H7 (cell line): ENCODE measurements around the gene KLRG1. TPM values are rescaled to one million over a fixed set of nuclear protein-coding genes. Genes with fewer than 3 reads are reported as not detected.

ENCODE experiments used
- DNase-seq: peaks from one replicate; pipeline ENCODE4 v3.0.0; 2012
- H3K27me3 ChIP-seq: 2 replicates; pipeline ENCODE4 v1.6.0; 2011; ENCODE audit warnings: mild to moderate bottlenecking, low read length; ENCODE audit not compliant: control insufficient read depth, insufficient read depth
- H3K36me3 ChIP-seq: replicated peaks from 2 replicates; pipeline ENCODE4 v1.5.1; 2011; ENCODE audit warnings: low read length; ENCODE audit not compliant: control insufficient read depth, insufficient read depth
- H3K4me3 ChIP-seq: 2 replicates; pipeline ENCODE4 v1.5.1; 2011; ENCODE audit warnings: low read depth, mild to moderate bottlenecking, control low read depth, low read length, moderate library complexity; ENCODE audit not compliant: insufficient read depth
- total RNA-seq: library from RNA; depleted of rRNA; stranded (reverse); fragments of >200 nt; shearing (Covaris generic); gene quantifications from 2 replicates; pipeline ENCODE4 v1.2.3, GENCODE V29; 2014; rRNA removed

KLRG1 gene
- total RNA-seq: 3.2 and 3.8 TPM in 2 replicates

DNA sequence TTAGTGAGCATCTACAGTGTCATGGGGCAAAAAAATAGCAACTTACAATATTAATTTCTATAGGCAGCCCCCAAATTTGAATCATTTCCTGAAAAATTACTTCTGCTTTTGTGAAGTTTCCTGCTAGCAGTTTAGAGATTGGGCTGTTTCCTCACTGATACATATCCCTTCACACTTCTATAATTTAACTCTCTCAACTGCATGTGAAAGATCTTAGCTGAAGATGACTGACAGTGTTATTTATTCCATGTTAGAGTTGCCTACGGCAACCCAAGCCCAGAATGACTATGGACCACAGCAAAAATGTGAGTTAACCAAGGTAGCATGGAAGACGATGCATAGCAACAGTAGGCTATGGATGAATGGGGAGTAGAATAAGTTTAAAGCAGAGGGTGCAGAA is at the start of gene KLRG1:
KLRG1 (plus strand) TSS at position 134 of the 400 bp plus-strand sequence; CDS start at position 224, 90 bp downstream.
- no peak for DNase-seq
- no peak within 1 kb of the TSS for H3K4me3 ChIP-seq
- no peaks in the 10 kb centered on the region for H3K27me3 ChIP-seq
- no peaks in the 10 kb centered on the region for H3K36me3 ChIP-seq

DNA sequence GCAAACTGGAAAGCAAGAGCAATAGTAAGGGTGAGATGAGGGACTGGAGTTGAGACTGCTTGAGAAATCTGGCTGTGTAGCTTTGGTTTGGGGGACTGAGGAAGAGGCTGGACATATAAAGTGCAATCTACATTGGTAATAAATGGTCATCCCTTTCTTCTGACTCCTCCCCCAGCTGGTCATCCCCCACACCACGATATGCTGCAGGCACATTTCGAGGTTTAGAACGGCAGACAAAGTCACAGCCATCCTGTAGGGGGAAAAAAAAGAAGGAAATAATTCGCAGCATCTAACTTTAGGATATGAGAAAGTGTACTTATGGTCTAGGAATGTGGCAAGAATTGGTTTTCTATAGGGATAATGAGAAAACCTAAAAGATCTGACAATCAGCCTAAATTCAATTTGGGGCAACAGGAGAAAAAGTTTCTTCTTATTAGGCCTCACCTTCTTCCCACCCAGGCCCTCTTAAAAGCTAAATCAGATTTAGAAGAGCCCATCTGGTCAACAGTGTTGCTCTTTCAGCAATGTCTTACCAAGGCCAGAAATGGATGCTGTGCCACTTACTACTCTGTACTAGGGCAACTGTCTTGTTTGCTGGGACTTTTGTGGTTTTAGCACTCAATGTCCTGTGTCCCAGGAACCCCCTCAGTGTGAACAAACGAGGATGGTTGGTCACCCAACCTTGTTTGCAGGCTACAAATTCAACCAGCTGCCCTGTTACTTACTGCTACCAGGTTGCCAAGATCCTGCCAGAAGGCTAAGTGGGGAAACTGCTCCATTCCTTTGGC is 47.5 kb upstream of the KLRG1 start:
- Histone ChIP-seq H3K27me3 (no peaks in the 10 kb centered on the region), H3K4me3 (no peak overlapping the region), H3K36me3 (peaks cover 37% of the 10 kb centered on the region)
- no peak for DNase-seq

DNA sequence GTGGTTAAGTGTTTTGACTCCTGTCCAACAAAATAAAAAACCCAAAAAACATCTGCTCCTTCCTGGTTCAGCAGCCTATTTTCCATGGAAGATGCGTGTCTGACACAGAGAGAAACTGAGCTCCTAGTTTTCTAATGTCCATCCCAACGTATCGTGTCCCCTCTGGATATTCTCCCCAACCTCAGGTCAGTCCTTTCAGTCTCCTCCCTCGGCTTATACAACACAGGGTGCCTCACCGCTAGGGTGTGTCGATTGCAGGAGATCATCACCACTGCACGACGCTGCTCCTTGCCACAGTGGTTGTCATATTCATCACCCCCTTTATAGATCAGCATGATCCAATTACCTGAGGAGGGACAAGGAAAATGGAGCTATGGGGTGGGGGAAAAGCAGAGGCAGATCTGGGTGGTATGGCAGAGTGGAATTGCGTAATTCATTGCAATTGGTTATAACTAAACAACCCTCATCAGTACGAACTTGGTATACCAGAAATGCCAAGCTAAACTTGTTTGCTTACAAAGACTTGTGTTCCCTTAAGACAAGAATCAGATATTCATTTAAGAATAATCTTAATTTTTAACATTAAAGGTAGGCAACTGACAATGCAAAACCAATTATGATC is 45.7 kb upstream of the KLRG1 start:
- peaks cover 28% of the 10 kb centered on the region for H3K36me3 ChIP-seq
- DNase-seq: no peak
- no peaks in the 10 kb centered on the region for H3K27me3 ChIP-seq

DNA sequence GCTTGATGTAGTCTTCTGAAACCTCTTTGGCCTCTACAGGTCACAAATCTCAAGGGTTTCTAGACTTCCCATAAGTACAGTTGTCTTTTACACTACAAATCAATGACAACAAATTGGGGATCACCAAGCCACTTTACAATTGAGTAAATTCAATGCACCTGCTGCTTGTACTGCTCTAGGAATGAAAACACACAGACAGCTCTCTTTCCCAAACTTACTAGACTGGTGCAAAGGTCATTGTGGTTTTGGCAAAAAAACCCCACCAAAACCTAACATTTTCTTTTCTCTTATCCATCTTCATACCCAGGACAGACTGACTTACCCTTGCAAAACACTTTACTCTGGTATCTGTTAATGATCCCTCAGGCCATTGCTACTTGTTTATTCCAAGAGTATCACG is 42.6 kb upstream of the KLRG1 start:
- DNase-seq: no peak
- Histone ChIP-seq H3K27me3 (no peaks in the 10 kb centered on the region), H3K4me3 (no peak overlapping the region), H3K36me3 (peaks cover 19% of the 10 kb centered on the region)

More for the DNA sequence above, 45.7 kb upstream of the KLRG1 start:
- no peak overlapping the region for H3K4me3 ChIP-seq

DNA sequence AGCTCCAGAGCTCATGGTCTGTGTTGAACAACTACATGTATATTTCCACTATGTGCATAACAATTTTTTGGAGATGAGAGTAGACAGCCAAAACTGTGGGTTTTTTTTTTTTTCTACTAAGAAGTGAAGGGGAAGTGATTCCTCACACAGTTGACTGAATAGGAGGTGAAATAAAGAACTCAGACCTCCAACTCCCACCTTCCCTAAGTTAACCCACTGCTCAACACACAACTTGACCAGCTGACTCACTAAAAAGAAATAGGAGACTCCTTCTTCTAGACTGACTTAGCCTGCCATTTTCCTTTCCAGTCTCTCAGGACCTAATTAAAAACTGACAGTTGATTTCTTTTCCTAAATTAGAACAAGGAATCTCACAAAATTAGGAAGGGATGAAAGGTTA is 41.6 kb upstream of the KLRG1 start:
- Histone ChIP-seq H3K27me3 (no peaks in the 10 kb centered on the region), H3K36me3 (peaks cover 11% of the 10 kb centered on the region), H3K4me3 (no peak overlapping the region)
- no peak for DNase-seq

DNA sequence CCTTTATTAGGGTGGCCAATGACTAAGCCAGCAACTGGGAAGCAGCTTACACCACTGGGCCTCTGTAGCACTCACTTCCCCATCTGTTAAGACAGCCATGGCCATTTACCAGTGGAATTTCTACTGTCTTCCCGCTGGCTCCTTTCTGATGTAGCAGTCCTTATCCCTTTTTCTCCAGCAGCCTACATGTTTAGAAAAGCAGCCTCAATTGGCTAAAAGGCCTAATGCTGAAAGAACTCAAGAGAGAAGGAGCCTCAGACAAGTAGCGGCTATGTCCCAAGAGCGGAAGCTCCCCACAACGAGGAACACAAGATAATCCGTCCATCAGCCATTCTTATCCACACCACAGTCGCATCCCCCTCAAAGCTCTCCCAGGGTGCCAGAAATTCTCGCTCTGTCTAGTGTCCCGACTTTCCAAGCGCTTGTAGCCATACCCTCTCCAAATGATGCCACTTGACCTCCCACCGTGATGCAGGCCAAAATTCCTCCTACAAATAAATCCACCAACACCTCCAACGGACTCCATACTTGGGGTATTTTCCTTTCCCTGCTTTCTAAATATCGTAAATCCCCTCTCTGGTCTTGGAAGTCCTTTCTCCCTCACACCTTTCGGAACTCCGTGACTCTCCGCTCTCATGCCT is 40.5 kb upstream of the KLRG1 start:
- peaks cover 6% of the 10 kb centered on the region for H3K36me3 ChIP-seq
- peak overlapping the region; percentile 74 for H3K4me3 ChIP-seq
- H3K27me3 ChIP-seq: no peaks in the 10 kb centered on the region
- peak; percentile 31 for DNase-seq

DNA sequence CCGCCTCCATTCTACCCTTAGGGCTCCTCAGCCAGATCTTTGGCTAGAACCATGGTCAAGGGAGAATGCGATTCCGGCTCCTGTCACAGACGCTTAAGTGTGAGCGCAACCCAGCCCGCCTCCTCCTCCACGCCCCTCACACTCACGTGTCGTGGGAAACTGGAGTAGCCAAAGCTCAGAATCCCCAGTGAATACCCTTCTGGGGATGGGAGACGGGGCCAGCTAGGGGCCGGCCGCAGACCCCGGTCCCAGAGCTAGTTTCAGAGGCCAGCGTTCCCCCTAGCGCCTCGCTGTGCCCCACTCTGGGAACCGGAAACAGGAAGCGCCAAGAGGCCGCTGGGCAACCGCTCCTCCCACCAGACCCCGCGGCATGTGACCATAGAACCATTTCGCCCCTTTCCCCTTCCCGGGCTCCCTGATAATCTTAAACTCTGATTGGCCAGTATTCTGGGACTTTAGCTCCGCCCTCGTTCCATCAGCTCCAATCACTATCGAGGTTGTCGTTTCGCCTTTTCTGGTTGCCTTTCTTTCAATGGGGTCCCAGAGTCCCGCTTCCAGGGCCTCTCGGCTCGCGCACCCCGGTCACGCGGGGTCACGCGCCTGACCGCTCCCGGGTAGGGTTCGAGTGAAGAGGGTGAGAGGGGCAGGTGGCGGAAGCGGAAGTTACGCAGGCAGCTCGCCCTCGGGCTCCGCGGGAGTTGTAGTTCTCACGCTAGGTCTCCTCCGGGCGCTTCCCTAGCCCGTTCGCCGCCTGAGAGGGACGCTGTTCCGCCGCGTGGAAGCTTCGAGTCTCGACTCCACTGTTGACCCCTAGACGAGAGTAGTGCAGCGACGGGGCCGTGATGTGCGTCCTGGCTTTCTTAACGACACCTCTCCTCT is 39.8 kb upstream of the KLRG1 start, which contains the start of gene M6PR:
M6PR (minus strand) TSS at position 304 of the 879 bp plus-strand sequence. CDS start 3,241 bp downstream, outside the sequence.
- Histone ChIP-seq H3K27me3 (no peaks in the 10 kb centered on the region), H3K4me3 (peak within 1 kb of the TSS; percentile 74), H3K36me3 (peaks cover 3% of the 10 kb centered on the region)
- DNase-seq: peak; percentile 95

DNA sequence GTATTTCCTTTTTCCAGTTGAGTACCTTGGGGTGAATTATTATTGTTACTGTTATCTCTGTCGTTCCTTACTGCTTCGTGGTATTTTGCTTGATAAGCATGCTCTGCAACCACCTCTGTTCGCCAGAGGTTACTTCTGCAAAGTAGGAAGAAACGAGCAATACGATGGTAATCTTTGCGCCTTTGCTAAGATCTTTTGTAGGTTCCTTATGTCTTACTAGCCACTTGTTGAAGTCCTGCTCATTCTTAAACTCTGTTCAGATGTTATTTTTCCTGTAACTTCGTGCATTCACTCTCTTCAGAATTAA is 39.2 kb upstream of the KLRG1 start:
- Histone ChIP-seq H3K4me3 (peak overlapping the region; percentile 74), H3K27me3 (no peaks in the 10 kb centered on the region), H3K36me3 (peaks cover 2% of the 10 kb centered on the region)
- DNase-seq: no peak

DNA sequence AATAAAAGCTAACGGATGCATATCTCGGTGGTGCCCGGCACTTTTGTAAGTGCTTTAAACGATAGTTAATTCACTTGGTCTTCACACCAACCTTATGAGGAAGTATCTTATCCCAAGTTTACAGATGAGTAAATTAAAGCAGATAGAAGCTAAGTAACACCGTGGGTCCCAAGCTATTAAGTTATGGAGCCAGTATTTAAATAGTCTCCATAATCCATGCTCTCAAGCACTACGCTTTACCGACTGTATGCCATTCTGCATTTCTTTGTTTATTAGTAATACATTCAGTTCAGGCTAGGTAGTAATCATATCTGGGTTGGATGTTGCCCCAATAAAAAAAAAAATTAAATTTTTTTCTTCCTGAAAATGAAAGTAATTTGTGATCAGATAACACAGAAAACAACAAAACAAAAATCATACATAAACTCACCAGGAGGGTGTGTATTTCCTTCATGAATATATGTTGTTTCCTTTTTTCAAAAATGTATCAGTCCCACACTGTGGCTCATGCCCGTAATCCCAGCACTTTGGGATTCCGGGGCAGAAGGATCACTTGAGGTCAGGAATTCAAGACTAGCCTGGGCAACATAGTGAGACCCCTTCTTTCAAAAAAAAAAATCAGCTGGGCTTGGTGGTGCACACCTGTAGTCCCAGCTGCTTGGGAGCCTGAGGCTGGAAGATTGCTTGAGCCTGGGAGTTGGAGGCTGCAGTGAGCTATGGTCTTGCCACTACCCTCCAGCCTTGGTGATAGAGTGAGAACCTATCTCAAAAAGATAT is 38.5 kb upstream of the KLRG1 start:
- Histone ChIP-seq H3K27me3 (no peaks in the 10 kb centered on the region), H3K4me3 (peak overlapping the region; percentile 74), H3K36me3 (no peaks in the 10 kb centered on the region; the same call in 1 of the 2 replicates)
- DNase-seq: no peak

DNA sequence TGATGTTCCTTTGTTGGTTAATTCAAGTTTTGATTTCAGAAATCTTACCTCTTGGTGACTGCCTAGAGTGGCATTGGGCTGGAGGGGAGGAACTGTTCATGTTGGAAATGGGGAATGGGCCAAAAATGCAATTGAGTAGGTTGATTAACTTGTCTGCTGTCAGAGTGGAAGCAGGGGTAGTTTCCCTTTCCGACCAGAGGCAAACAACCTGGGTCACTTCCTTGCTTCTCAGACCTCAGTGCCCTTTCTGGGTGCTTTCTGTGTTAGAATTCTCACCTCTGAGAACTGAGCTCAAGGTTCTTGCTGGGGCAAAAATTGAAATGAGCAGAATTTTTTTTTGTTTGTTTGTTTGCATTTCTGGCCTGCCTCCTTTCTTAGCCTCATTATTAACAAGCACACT is 37.6 kb upstream of the KLRG1 start:
- no peak for DNase-seq
- no peaks in the 10 kb centered on the region for H3K27me3 ChIP-seq
- no peak overlapping the region for H3K4me3 ChIP-seq
- no peaks in the 10 kb centered on the region; the same call in 1 of the 2 replicates for H3K36me3 ChIP-seq

DNA sequence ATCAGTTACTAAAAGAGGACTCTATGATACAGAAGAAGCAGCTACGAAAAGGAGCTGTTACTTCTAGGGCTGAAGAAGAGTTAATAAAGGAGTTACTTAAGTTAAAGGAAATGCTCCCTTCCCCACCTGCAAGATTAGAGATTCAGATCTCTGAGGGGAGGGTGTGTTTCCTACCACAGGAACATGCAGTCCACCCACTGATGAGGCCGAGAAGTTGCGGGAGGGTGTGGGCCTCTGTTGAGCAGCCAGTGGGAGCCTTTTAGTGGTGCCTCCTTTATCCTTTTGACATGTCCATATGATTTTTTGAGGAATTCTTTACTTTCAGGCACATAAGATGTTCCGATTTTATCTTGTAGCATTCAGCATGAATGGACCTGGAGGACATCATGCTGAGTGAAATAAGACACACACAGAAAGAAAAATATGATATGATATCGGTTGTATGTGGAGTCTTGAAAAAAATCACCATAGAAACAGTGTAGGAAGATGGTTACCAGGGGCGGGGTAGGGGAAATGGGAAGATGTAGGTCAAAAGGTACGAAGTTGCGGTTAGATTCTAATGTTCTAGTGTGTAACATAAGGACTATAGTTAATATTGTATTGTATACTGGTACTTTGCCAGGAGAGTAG is 35.5 kb upstream of the KLRG1 start:
- Histone ChIP-seq H3K36me3 (no peaks in the 10 kb centered on the region), H3K4me3 (no peak overlapping the region), H3K27me3 (no peaks in the 10 kb centered on the region)
- no peak for DNase-seq

DNA sequence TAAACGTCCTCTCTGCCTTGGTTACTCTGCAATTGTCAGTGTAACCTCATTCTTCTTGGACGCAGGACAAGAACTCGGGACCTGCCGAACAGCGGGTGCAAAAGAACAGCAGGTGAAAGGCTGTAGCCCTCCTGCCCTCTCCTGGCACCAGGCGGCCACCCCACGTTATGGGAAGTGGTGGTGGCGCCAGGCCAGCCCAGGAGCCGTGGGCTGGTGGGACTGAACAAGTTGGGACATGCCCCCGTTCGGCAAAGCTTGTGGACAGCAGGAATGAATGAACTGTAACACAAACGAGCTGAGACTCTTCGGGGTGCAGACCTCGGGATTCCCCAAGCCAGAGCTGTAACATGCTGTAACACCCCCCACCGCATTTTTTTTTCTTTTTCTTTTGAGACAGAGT is 33.3 kb upstream of the KLRG1 start:
- H3K27me3 ChIP-seq: no peaks in the 10 kb centered on the region
- DNase-seq: no peak
- H3K4me3 ChIP-seq: no peak overlapping the region
- no peaks in the 10 kb centered on the region for H3K36me3 ChIP-seq

DNA sequence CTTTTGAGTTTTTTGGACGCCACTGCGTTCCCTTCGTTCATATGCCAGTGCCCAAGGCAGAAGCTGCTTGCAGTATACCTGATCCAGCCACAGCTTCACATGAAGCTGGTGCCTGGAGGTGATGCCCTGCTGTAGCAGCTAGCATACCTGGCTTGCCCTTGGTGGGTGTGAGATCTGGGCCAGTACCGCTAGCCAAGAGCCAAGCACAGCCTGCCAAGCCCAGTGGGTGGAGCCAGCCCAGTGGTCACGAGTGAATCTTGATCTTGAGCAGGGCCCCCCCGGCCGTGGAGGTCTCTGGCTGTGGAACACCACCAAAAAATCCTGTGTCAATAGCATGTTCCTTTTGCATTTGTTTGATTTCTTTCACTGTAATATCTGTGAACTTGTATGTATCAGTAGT is 32.6 kb upstream of the KLRG1 start:
- Histone ChIP-seq H3K36me3 (no peaks in the 10 kb centered on the region), H3K4me3 (no peak overlapping the region), H3K27me3 (no peaks in the 10 kb centered on the region)
- no peak for DNase-seq
